KMS-11 (cell line): ENCODE results near the gene RNF128.

Experiments
- H2AFZ ChIP-seq: fragments of 200-600 bp; sonication (generic); 2 replicates; pipeline ENCODE4 v1.6.1; 2016; ENCODE audit warnings: antibody characterized with exemption, mixed run types, low read depth
- H3K27ac ChIP-seq: fragments of 200-600 bp; sonication (generic); 2 replicates; pipeline ENCODE4 v1.6.1; 2016; ENCODE audit warnings: mild to moderate bottlenecking, mixed run types
- H3K27me3 ChIP-seq: fragments of 200-600 bp; sonication (generic); 2 replicates; pipeline ENCODE4 v1.6.1; 2017; ENCODE audit warnings: mild to moderate bottlenecking, low read depth, mixed run types, moderate library complexity; ENCODE audit not compliant: insufficient read depth
- H3K36me3 ChIP-seq: fragments of 200-600 bp; sonication (generic); 2 replicates; pipeline ENCODE4 v1.6.1; 2017; ENCODE audit warnings: mild to moderate bottlenecking, mixed run types; ENCODE audit not compliant: insufficient read depth
- H3K4me1 ChIP-seq: fragments of 200-600 bp; sonication (generic); 2 replicates; pipeline ENCODE4 v1.6.1; 2016; ENCODE audit warnings: mild to moderate bottlenecking, low read depth, mixed run types; ENCODE audit not compliant: poor library complexity, severe bottlenecking
- H3K4me2 ChIP-seq: fragments of 200-600 bp; sonication (generic); 2 replicates; pipeline ENCODE4 v1.7.0; 2016; ENCODE audit warnings: mild to moderate bottlenecking, mixed run types
- H3K4me3 ChIP-seq: fragments of 200-600 bp; sonication (generic); IDR thresholded peaks from 2 replicates; pipeline ENCODE4 v1.6.1; 2017; ENCODE audit warnings: low read depth, low read length, mixed read lengths; ENCODE audit not compliant: insufficient read depth
- H3K79me2 ChIP-seq: fragments of 200-600 bp; sonication (generic); 2 replicates; pipeline ENCODE4 v1.6.1; 2016; ENCODE audit warnings: low read depth, mixed run types; ENCODE audit not compliant: insufficient read depth
- H3K9ac ChIP-seq: fragments of 200-600 bp; sonication (generic); 2 replicates; pipeline ENCODE4 v1.6.1; 2016; ENCODE audit warnings: mild to moderate bottlenecking, mixed run types
- H4K20me1 ChIP-seq: fragments of 200-600 bp; sonication (generic); 2 replicates; pipeline ENCODE4 v1.6.1; 2016; ENCODE audit warnings: mild to moderate bottlenecking, mixed run types; ENCODE audit not compliant: insufficient read depth
- TF ChIP-seq, protein P1 (sequence below): fragments of 200-600 bp; sonication (generic); conservative IDR thresholded peaks from 2 replicates; pipeline ENCODE4 v1.6.1; 2017; ENCODE audit warnings: low read depth, mild to moderate bottlenecking, antibody characterized with exemption, low read length, moderate library complexity, mixed read lengths

Gene RNF128

GRCh38 chrX:106783716-106784115 lies 57.2 kb downstream of the RNF128 start:
- TF ChIP-seq, protein P1, sequence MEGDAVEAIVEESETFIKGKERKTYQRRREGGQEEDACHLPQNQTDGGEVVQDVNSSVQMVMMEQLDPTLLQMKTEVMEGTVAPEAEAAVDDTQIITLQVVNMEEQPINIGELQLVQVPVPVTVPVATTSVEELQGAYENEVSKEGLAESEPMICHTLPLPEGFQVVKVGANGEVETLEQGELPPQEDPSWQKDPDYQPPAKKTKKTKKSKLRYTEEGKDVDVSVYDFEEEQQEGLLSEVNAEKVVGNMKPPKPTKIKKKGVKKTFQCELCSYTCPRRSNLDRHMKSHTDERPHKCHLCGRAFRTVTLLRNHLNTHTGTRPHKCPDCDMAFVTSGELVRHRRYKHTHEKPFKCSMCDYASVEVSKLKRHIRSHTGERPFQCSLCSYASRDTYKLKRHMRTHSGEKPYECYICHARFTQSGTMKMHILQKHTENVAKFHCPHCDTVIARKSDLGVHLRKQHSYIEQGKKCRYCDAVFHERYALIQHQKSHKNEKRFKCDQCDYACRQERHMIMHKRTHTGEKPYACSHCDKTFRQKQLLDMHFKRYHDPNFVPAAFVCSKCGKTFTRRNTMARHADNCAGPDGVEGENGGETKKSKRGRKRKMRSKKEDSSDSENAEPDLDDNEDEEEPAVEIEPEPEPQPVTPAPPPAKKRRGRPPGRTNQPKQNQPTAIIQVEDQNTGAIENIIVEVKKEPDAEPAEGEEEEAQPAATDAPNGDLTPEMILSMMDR = no peak
- no peaks in the 10 kb centered on the region for H3K79me2 ChIP-seq
- no peaks in the 10 kb centered on the region for H4K20me1 ChIP-seq
- no peaks in the 10 kb centered on the region for H3K27me3 ChIP-seq
- H3K4me1 ChIP-seq = no peaks in the 10 kb centered on the region
- no peak overlapping the region for H3K27ac ChIP-seq
- H2AFZ ChIP-seq = no peak overlapping the region
- H3K36me3 ChIP-seq = no peaks in the 10 kb centered on the region
- no peak overlapping the region for H3K4me3 ChIP-seq
- H3K9ac ChIP-seq = no peak overlapping the region
- H3K4me2 ChIP-seq = no peak overlapping the region

GRCh38 chrX:106791495-106791894 lies 65.0 kb downstream of the RNF128 start:
- Histone ChIP-seq H3K27me3 (no peaks in the 10 kb centered on the region), H3K4me2 (no peak overlapping the region), H3K27ac (no peak overlapping the region), H3K79me2 (no peaks in the 10 kb centered on the region), H4K20me1 (no peaks in the 10 kb centered on the region), H3K4me3 (no peak overlapping the region), H3K36me3 (no peaks in the 10 kb centered on the region), H2AFZ (no peak overlapping the region), H3K9ac (no peak overlapping the region), H3K4me1 (no peaks in the 10 kb centered on the region)
- TF ChIP-seq, protein P1 = peak; percentile 48; the same call in 1 of the 2 replicates

- TF ChIP-seq, protein P1 = no peak
- Histone ChIP-seq H3K27me3 (no peaks in the 10 kb centered on the region), H3K27ac (no peak overlapping the region)
Measured at GRCh38 chrX:106802063-106802387, 75.5 kb downstream of the RNF128 start.

DNA sequence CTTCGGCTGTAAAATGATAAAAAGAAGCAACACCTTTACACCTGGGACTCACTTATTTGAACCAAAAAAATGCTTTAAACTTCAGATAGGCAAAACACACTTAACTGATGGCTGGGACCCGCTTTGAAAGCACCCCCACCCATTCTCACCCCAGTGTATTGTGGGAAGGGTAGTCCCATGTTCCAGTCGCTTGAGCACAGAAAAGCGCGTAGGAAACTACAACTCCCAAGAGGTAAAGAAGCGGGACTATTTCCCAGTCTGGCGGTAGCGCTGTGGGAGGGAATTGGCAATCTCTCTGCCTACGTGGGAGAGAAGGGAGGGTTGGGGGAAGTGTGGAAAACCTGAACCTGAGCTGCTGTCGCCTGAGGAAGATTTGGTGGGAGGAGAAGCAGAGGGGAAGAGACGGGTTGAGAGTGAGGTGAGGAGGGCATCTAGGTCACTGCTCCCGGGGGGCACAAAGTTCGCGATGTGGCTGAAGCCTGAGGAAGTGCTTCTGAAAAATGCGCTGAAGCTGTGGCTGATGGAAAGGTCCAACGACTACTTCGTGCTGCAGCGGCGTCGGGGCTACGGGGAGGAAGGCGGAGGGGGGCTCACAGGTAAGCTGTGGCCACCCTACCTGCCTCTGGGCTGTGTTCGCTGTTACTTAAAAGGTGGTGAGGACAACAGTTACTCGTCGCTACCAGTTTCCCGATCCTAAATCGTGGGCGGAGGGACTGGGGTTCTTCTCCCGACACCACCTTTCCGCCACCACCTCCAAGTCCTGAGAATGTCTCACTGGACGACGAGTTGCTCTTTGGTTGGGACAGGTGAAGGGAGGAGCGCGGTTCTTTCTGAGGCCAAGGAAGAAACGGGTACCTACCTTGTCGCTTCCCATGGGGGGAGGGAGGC lies 76.1 kb downstream of the RNF128 start, which contains the start of gene TBC1D8B:
TSS of gene TBC1D8B (plus strand) at position 286 of the 888 bp plus-strand sequence. CDS start at position 467, 181 bp downstream.
- Histone ChIP-seq H3K4me1 (no peaks in the 10 kb centered on the region), H3K9ac (peak within 1 kb of the TSS; percentile 23; the same call in 1 of the 2 replicates), H3K36me3 (no peaks in the 10 kb centered on the region), H2AFZ (peak within 1 kb of the TSS; percentile 85), H4K20me1 (no peaks in the 10 kb centered on the region), H3K79me2 (no peaks in the 10 kb centered on the region), H3K27ac (no peak within 1 kb of the TSS), H3K4me3 (no peak within 1 kb of the TSS), H3K27me3 (no peaks in the 10 kb centered on the region), H3K4me2 (peak within 1 kb of the TSS; percentile 41)
- TF ChIP-seq, protein P1 = no peak

More at GRCh38 chrX:106802063-106802387, 75.5 kb downstream of the RNF128 start:
- no peak overlapping the region; the same call in 1 of the 2 replicates for H3K9ac ChIP-seq
- no peak overlapping the region for H3K4me3 ChIP-seq
- H3K79me2 ChIP-seq = no peaks in the 10 kb centered on the region
- H2AFZ ChIP-seq = peak overlapping the region; percentile 85
- H4K20me1 ChIP-seq = no peaks in the 10 kb centered on the region
- no peak overlapping the region; the same call in 1 of the 2 replicates for H3K4me2 ChIP-seq
- no peaks in the 10 kb centered on the region for H3K4me1 ChIP-seq
- H3K36me3 ChIP-seq = no peaks in the 10 kb centered on the region
